H1 (cell line): Measurements from ENCODE around the gene KRT37. TPM values are rescaled to one million over a fixed set of nuclear protein-coding genes. Genes with fewer than 3 reads are reported as not detected.

ENCODE experiments used
- ASH2L ChIP-seq: fragments of 200-600, 300-600 bp; sonication (generic); IDR thresholded peaks from one replicate; pipeline ENCODE4 v1.7.1; 2017; ENCODE audit warnings: low read length
- BRCA1 ChIP-seq: IDR thresholded peaks from 2 replicates; pipeline ENCODE4 v1.6.1; 2012; ENCODE audit warnings: low read depth, low read length, improper control_type of control experiment
- CHD7 ChIP-seq: fragments of 300-600 bp; sonication (generic); IDR thresholded peaks from 2 replicates; pipeline ENCODE4 v1.7.1; 2012; ENCODE audit warnings: low read length, moderate library complexity, mild to moderate bottlenecking, inconsistent platforms; ENCODE audit not compliant: insufficient replicate concordance
- FOSL1 ChIP-seq: IDR thresholded peaks from 2 replicates; pipeline ENCODE4 v1.6.1; 2011; ENCODE audit warnings: mild to moderate bottlenecking, low read depth, low read length, moderate library complexity; ENCODE audit not compliant: insufficient read depth
- GABPA ChIP-seq: IDR thresholded peaks from 2 replicates; pipeline ENCODE4 v1.6.1; 2011; ENCODE audit warnings: mild to moderate bottlenecking, low read length, moderate library complexity, borderline replicate concordance; ENCODE audit not compliant: insufficient read depth
- JUND ChIP-seq: IDR thresholded peaks from 2 replicates; pipeline ENCODE4 v1.6.1; 2011; ENCODE audit warnings: mild to moderate bottlenecking, improper control_type of control experiment, low read length
- KDM4A ChIP-seq: IDR thresholded peaks from one replicate; pipeline ENCODE4 v1.7.1; 2012; ENCODE audit warnings: low read depth, mild to moderate bottlenecking, moderate library complexity, low read length, inconsistent platforms; ENCODE audit not compliant: severe bottlenecking
- RFX5 ChIP-seq: IDR thresholded peaks from 2 replicates; pipeline ENCODE4 v1.6.1; 2011; ENCODE audit warnings: low read depth, low read length, improper control_type of control experiment, borderline replicate concordance
- SIRT6 ChIP-seq: IDR thresholded peaks from one replicate; pipeline ENCODE4 v1.7.1; 2012; ENCODE audit warnings: low read length, inconsistent platforms
- SIX5 ChIP-seq: IDR thresholded peaks from 2 replicates; pipeline ENCODE4 v1.6.1; 2011; ENCODE audit warnings: mild to moderate bottlenecking, low read depth, low read length
- SP1 ChIP-seq: IDR thresholded peaks from 2 replicates; pipeline ENCODE4 v1.6.1; 2011; ENCODE audit warnings: low read depth, low read length
- SRF ChIP-seq: IDR thresholded peaks from 2 replicates; pipeline ENCODE4 v1.6.1; 2011; ENCODE audit warnings: mild to moderate bottlenecking, low read depth, low read length, moderate library complexity
- polyA plus RNA-seq, 7 experiments: library from polyadenylated mRNA; depleted of rRNA in 3 of 7; stranded (reverse) in 5 of 7; unstranded in 2 of 7; fragments of >200 nt in 5 of 7; fragments of 200-250 nt in 2 of 7; gene quantifications; 1 replicate in 5 of 7; 2 replicates in 1 of 7; 4 replicates in 1 of 7; pipeline versions ENCODE4 v1.2.1 to v1.2.3, GENCODE V29; 2011 to 2013; ENCODE audit warnings: missing spikeins in 2 of 7, mixed read lengths in 2 of 7
- total RNA-seq: library from RNA; stranded (reverse); fragmentation: NEBNext Ultra II Directional; extraction: Animal tissue kit (Norgen Biotek cat#: 25700); gene quantifications from 2 replicates; pipeline ENCODE4 v1.2.1, GENCODE V29; 2021

Gene KRT37
- total and polyA plus RNA-seq, 2 of the 8 experiments (the other 6 are each of a cell fraction or from before 2014, with no cell fraction given): not detected

GRCh38 chr17:41434005-41434404 is 9.6 kb upstream of the KRT37 start (continued):
- TF ChIP-seq CHD7: no peak
- no peak for TF ChIP-seq ASH2L
- TF ChIP-seq SIX5: no peak
- no peak for TF ChIP-seq GABPA
- no peak for TF ChIP-seq SP1
- no peak for TF ChIP-seq KDM4A
- TF ChIP-seq SRF: no peak
- no peak for TF ChIP-seq JUND
- TF ChIP-seq RFX5: no peak
- TF ChIP-seq BRCA1: no peak
- TF ChIP-seq SIRT6: no peak
- TF ChIP-seq FOSL1: no peak
